Fibroblast of skin of back (primary cell): ENCODE data around the gene AIRE. TPM values are rescaled to one million over a fixed set of nuclear protein-coding genes. Genes with fewer than 3 reads are reported as not detected.
"Not testable (repeated sequence)": the region's sequence is repeated elsewhere in the genome, so short reads cannot be mapped to it uniquely, and the experiment has no call there.

Experiments used
- DNase-seq: peaks from one replicate; pipeline ENCODE4 v3.0.0-alpha.2; 2013
- polyA plus RNA-seq, 2 experiments: library from polyadenylated mRNA; unstranded; fragments of 120-200 nt; gene quantifications; one replicate each; pipeline ENCODE4 v1.2.1, GENCODE V29; 2013; ENCODE audit not compliant: insufficient read length in 2 of 2

AIRE gene
- polyA plus RNA-seq (2013, experiment 1 of 2; ENCODE audit: insufficient read length): 0.20 TPM
- 0.12 TPM for polyA plus RNA-seq (2013, experiment 2 of 2; ENCODE audit: insufficient read length)

DNA sequence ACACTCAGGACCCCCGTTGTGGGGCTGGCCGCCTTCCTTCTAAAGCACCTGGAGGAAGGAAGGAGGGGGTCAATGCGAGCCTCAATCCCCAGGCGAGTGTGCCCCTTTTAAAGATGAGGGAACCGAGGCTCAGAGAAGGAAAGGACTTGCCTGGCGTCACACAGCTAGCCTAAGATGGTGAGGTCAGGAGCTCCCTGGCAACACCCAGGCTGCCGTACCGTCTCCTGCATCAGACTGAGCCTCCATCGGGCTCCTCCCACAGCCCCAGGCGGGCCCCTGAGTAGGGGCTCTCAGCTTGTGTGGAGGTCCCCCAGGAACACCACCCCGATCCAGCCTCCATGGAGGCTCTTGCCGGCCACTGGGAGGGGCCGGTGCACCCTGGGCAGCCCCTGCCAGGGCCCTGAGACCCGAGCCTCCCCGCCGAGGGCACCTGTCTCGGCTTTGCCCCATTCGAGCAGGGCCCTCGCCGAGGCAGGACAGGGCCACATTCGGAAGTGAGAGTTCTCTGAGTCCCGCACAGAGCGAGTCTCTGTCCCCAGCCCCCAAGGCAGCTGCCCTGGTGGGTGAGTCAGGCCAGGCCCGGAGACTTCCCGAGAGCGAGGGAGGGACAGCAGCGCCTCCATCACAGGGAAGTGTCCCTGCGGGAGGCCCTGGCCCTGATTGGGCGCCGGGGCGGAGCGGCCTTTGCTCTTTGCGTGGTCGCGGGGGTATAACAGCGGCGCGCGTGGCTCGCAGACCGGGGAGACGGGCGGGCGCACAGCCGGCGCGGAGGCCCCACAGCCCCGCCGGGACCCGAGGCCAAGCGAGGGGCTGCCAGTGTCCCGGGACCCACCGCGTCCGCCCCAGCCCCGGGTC lies at the start of gene AIRE:
Gene AIRE (plus strand): TSS at position 739 of the 855 bp plus-strand sequence. CDS start 131 bp downstream, outside the sequence.
- DNase-seq: peak; percentile 77

DNA sequence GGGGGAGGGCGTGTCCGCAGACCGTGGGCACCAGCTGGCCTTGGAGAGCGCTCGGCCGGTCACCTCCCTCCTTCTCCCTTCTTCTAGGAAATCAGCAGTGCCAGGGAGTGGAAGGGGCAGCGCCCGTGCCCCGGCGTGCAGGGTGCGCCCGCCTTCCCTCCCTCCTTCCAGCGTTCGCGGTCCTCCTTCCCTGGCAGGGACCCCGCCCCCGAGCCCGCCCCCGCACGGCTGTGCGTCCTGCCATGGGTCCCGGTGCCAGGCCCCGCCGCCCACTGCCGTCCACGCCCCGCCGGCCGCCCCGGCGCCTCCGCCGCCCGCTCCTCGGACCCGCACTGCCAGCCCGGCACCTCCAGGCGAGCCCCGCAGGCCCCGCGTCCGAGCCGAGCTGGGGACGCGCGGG lies 45.3 kb upstream of the AIRE start:
- DNase-seq: not testable (repeated sequence)

- DNase-seq: not testable (repeated sequence)
These were observed 44.8 kb upstream of the AIRE start, which contains the start of gene ICOSLG for GRCh38 chr21:44240842-44241241. ICOSLG (minus strand) TSS chr21:44240943; CDS start chr21:44240817, 126 bp downstream.

DNA sequence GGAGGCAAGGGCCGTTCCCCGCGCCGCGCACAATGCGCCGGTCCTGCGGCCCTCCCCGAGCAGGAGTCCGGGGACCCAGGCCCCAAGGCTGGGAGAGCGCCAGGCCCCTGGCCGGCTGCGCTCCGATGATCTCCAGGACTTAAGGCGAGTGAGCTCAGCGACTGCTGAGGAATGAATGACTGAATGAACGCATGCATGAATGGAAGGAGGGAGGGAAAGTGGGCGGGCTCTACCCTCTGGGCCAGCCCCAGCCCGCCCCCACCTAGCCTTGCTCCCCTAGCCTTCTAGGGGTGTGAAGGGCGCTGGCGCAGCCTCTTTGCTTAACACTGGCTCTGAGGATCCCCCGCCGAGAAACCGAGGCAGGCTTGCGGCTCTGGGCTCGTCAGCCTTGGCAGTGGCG lies 44.4 kb upstream of the AIRE start:
- DNase-seq: not testable (repeated sequence)

DNA sequence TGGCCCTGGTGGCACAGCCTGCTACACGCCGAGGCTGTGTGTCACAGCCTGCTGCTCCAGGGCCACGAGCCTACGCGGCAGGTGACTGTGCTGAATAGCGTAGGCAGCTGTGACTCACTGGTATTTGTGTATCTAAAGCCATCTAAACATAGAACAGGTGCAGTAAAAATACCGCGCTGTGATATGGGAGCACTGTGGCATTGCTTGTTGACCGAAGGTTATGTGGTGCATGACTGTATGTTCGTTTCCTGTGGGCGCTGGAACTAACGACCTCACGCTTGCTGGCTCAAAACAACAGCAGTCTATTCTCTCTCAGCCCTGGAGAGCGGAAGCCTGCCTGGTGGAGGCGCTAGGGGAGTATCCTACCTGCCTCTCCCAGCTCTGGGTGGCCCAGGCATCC lies 41.7 kb upstream of the AIRE start:
- DNase-seq: not testable (repeated sequence)

GRCh38 chr21:44247904-44248303 lies 37.8 kb upstream of the AIRE start:
- not testable (repeated sequence) for DNase-seq

- DNase-seq: not testable (repeated sequence)
These were observed 36.3 kb upstream of the AIRE start for GRCh38 chr21:44249204-44250037.

GRCh38 chr21:44253832-44254710 lies 31.6 kb upstream of the AIRE start:
- DNase-seq: no peak

DNA sequence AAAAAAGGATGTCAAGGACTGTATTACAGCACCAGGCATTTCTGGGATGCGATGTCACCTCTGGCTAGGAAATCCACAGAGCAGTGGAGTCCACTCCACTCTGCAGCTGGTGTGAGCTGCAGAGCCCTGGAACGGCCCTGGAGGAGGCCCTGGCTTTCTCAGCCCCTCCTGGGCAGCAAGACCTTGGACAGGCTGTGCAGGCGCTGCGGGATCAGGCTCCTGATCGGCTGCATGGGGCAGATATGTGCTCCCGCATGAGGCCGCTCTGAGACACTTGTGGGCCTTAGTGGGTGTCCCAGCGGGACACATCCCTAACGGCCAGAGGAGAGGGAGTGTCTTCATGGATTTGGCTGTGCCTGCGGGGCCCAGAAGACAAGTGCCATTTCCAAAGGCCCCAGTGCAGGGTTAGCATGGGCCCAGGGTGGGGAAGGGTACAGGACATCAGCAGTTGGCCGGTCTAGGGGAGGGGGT lies 30.1 kb upstream of the AIRE start:
- DNase-seq: peak; percentile 11

GRCh38 chr21:44258056-44258725 lies 27.5 kb upstream of the AIRE start:
- no peak for DNase-seq

GRCh38 chr21:44259082-44259705 lies 26.5 kb upstream of the AIRE start:
- no peak for DNase-seq

DNA sequence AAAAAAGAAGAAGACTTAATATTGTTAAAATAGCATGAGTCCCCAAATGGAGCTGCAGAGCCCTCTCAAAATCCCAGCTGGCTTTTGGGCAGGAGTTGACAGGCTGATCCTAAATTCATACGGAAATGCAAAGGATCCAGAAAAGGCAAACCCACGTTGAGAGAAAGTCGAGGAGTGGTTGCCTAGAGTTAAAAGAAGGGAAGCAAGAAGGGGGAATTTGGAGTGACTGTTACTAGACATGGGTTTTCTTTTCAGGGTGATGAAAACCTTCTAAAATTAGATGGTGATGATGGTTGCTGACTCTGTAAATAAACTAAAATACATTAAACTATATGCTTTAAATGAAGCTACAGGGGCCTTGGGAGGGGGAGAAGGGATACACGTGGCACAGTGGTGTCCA lies 25.6 kb upstream of the AIRE start:
- DNase-seq: no peak

- DNase-seq: no peak
These were observed 24.7 kb upstream of the AIRE start for GRCh38 chr21:44260791-44261631.

DNA sequence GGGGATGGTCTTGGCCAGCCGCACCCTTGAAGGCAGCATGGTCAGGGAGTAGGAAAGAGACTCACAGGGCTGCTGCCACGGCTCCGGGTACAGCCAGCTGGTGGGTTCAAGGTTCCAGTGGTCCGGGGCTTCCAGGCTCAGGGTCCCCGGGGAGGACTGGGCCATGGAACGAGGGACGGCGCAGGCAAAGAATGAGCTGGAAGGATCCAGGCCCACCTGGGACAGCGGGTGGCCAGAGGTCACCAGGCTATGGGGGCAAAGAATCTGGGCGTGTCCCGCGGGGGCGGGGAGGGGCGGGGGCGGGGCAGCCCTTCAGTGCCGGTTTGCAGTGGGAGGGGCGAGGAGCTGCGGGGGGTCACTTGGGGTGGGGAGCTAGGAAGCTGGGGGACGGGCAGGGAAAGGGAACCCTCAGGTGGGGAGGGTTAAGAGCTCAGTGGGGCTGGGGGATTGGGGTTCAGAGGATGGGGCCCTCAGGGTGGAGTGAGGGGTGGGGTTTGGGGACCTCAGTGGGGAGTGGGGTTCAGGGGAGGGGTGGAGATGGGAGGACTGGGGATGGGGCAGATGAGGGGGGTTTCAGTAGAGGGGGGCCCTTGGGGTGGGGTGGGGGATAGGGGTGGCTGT lies 23.9 kb upstream of the AIRE start, which contains the start of gene DNMT3L:
Gene DNMT3L (minus strand): TSS at position 223 of the 621 bp plus-strand sequence. CDS start 638 bp downstream, outside the sequence.
- no peak for DNase-seq

DNA sequence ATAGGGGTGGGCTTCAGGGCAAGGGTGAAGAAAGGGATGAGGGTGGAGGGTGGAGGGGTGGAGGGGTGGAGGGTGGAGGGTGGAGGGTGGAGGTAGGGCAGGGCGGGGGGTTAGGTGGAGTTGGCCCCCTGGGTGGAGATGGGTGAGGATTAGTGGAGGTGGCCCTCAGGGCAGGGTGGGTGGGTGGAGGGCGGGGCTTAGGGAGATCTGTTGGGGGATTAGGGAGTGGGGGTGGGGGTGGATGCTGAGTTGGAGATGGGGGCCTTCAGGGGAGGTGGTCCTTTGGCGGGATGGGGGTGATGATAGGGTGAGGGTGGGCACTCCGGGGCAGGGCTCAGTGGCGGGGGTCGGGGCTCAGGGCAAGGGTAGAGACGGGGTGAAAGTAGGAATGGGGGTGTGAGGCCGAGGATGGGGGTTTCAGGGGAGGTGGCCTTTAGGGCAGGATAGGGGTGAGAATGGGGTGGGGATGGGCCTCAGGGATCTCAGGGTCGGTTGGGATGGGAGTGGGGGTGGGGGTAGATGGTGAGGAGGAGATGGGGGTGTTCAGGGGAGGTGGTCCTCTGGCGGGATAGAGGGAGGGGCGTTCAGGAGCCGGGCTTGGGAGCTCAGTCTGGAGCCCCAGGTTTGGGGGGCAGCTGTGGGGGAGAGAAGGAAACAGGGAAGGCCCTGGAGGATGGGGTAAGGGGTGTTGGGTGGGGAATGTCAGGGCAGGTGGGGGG lies 23.2 kb upstream of the AIRE start:
- no peak for DNase-seq

- no peak for DNase-seq
These were observed 22.4 kb upstream of the AIRE start for GRCh38 chr21:44263221-44263760.

- no peak for DNase-seq
These were observed 21.9 kb upstream of the AIRE start for GRCh38 chr21:44263768-44264167.

DNA sequence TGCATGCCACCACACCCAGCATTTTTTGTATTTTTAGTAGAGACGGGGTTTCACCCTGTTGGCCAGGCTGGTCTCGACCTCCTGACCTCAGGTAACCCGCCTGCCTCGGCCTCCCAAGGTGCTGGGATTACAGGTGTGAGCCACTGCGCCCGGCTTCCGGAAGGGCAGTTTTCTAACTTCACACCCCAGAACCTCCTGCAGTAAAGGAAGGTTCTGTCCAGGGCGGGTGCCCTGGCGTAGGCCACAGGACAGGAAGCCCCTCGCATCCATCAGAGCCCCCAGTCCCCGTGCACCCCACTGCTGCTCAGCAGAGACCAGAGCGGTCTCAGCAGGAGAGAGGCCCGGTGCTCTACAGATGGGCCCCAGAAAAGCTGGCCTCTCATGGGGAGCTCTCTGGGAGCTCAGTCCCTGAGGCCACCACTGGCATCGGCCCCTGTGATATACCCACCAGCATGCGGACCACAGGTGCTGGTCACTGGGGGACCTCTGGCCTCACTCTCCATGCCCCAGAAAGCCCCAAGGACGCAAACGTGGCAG lies 19.9 kb upstream of the AIRE start:
- DNase-seq: no peak
